Measurements from ENCODE around the gene CBY2.

The CBY2 gene

DNA sequence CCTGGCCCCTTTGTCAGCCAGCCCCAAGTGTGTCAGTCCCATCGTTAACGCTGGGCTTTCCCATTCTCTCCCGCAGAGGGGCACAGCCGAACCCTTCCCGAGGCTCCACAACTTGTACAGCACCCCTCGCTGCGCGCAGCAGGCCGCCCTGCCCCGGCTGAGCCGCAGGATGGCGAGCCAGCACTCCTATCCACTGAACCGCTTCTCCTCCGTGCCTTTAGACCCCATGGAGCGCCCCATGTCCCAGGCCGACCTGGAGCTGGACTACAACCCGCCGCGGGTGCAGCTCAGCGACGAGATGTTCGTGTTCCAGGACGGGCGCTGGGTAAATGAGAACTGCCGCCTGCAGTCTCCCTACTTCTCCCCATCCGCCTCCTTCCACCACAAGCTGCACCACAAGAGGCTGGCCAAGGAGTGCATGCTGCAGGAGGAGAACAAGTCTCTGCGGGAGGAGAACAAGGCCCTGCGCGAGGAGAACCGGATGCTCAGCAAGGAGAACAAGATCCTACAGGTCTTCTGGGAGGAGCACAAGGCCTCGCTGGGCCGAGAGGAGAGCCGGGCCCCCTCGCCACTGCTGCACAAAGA lies 11.1 kb downstream of the CBY2 start:
- TF ChIP-seq, protein P1, sequence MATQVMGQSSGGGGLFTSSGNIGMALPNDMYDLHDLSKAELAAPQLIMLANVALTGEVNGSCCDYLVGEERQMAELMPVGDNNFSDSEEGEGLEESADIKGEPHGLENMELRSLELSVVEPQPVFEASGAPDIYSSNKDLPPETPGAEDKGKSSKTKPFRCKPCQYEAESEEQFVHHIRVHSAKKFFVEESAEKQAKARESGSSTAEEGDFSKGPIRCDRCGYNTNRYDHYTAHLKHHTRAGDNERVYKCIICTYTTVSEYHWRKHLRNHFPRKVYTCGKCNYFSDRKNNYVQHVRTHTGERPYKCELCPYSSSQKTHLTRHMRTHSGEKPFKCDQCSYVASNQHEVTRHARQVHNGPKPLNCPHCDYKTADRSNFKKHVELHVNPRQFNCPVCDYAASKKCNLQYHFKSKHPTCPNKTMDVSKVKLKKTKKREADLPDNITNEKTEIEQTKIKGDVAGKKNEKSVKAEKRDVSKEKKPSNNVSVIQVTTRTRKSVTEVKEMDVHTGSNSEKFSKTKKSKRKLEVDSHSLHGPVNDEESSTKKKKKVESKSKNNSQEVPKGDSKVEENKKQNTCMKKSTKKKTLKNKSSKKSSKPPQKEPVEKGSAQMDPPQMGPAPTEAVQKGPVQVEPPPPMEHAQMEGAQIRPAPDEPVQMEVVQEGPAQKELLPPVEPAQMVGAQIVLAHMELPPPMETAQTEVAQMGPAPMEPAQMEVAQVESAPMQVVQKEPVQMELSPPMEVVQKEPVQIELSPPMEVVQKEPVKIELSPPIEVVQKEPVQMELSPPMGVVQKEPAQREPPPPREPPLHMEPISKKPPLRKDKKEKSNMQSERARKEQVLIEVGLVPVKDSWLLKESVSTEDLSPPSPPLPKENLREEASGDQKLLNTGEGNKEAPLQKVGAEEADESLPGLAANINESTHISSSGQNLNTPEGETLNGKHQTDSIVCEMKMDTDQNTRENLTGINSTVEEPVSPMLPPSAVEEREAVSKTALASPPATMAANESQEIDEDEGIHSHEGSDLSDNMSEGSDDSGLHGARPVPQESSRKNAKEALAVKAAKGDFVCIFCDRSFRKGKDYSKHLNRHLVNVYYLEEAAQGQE (IDR thresholded peaks at IDR 0.05; ENCODE audit: low read depth): no peak
- TF ChIP-seq TCF12 (IDR thresholded peaks at IDR 0.05; ENCODE audit: low read depth) (no peak), EP300 (IDR thresholded peaks at IDR 0.05; ENCODE audit: borderline replicate concordance) (no peak), CREB1 (IDR thresholded peaks at IDR 0.05; ENCODE audit: low read depth) (no peak), TAF1 (IDR thresholded peaks at IDR 0.05; ENCODE audit: low read depth) (no peak), NFIC (IDR thresholded peaks at IDR 0.05) (no peak), ZBTB7A (IDR thresholded peaks at IDR 0.05; ENCODE audit: low read depth) (no peak), RAD21 (IDR thresholded peaks at IDR 0.05; ENCODE audit: low read depth) (no peak), CEBPB (IDR thresholded peaks at IDR 0.05) (no peak), YY1 (IDR thresholded peaks at IDR 0.05; ENCODE audit: low read depth) (no peak), EGR1 (IDR thresholded peaks at IDR 0.05) (no peak), TEAD4 (IDR thresholded peaks at IDR 0.05) (no peak)
- TF ChIP-seq, protein P2, sequence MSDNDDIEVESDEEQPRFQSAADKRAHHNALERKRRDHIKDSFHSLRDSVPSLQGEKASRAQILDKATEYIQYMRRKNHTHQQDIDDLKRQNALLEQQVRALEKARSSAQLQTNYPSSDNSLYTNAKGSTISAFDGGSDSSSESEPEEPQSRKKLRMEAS (IDR thresholded peaks at IDR 0.05): no peak

DNA sequence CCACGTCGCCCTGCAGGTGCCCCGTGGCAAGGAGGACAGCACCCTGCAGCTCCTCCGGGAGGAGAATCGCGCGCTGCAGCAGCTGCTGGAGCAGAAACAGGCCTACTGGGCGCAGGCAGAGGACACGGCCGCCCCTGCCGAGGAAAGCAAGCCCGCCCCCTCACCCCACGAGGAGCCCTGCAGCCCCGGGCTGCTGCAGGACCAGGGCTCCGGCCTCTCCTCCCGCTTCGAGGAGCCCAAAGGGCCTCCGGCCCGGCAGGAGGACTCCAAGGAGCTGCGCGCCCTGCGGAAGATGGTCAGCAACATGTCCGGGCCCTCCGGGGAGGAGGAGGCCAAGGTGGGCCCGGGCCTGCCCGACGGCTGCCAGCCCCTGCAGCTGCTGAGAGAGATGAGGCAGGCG lies 11.6 kb downstream of the CBY2 start:
- TF ChIP-seq CREB1 (IDR thresholded peaks at IDR 0.05; ENCODE audit: low read depth) (no peak), TEAD4 (IDR thresholded peaks at IDR 0.05) (no peak), CEBPB (IDR thresholded peaks at IDR 0.05) (no peak)
- TF ChIP-seq, protein P3, sequence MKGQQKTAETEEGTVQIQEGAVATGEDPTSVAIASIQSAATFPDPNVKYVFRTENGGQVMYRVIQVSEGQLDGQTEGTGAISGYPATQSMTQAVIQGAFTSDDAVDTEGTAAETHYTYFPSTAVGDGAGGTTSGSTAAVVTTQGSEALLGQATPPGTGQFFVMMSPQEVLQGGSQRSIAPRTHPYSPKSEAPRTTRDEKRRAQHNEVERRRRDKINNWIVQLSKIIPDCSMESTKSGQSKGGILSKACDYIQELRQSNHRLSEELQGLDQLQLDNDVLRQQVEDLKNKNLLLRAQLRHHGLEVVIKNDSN (IDR thresholded peaks at IDR 0.05): no peak

DNA sequence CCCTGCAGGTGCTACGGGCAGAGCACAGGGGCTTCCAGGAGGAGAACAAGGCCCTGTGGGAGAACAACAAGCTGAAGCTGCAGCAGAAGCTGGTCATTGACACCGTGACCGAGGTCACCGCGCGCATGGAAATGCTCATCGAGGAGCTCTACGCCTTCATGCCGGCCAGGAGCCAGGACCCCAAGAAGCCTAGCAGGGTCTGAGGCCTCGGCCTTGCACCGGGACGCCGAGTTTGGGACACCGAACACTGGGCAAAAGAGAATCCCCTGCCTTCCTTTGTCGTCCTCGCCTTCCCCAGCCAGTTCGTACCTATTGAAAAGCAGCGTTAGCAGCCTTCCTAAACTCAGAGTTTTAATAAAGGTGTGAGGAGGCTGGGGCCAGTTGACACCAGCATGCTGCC lies 12.1 kb downstream of the CBY2 start:
- TF ChIP-seq EGR1 (IDR thresholded peaks at IDR 0.05) (no peak), ZBTB7A (IDR thresholded peaks at IDR 0.05; ENCODE audit: low read depth) (no peak), TEAD4 (IDR thresholded peaks at IDR 0.05) (no peak), FOXM1 (IDR thresholded peaks at IDR 0.05; ENCODE audit: borderline replicate concordance, low read depth) (no peak), EP300 (IDR thresholded peaks at IDR 0.05; ENCODE audit: borderline replicate concordance) (no peak), TCF12 (IDR thresholded peaks at IDR 0.05; ENCODE audit: low read depth) (no peak), TAF1 (IDR thresholded peaks at IDR 0.05; ENCODE audit: low read depth) (no peak), CEBPB (IDR thresholded peaks at IDR 0.05) (no peak), RAD21 (IDR thresholded peaks at IDR 0.05; ENCODE audit: low read depth) (no peak), NFIC (IDR thresholded peaks at IDR 0.05) (no peak), YY1 (IDR thresholded peaks at IDR 0.05; ENCODE audit: low read depth) (no peak), CREB1 (IDR thresholded peaks at IDR 0.05; ENCODE audit: low read depth) (no peak)
- TF ChIP-seq, protein P1 (IDR thresholded peaks at IDR 0.05; ENCODE audit: low read depth): no peak
- TF ChIP-seq, protein P3 (IDR thresholded peaks at IDR 0.05): no peak
- TF ChIP-seq, protein P2 (IDR thresholded peaks at IDR 0.05): no peak

DNA sequence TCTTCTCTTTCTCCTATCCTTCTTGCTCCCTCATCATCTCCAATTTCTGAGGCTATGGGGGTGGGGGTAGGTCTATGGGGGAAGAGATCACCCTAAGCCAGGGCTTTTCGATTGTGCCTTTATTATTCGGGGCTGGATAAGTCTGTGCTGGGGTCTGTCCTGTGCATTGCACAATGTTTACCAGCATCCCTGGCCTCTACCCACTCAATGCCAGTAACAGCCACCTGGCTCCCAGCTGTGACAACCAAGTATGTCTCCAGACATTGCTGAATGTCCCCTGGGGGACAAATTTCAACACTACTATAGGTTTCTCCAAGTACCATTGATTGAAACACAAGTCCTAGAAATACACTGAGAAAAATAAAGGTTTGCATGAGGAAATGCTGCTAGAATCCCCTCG lies 13.2 kb downstream of the CBY2 start:
- TF ChIP-seq FOXM1 (IDR thresholded peaks at IDR 0.05; ENCODE audit: borderline replicate concordance, low read depth) (no peak), CEBPB (IDR thresholded peaks at IDR 0.05) (no peak), TAF1 (IDR thresholded peaks at IDR 0.05; ENCODE audit: low read depth) (no peak), CREB1 (IDR thresholded peaks at IDR 0.05; ENCODE audit: low read depth) (no peak), EP300 (IDR thresholded peaks at IDR 0.05; ENCODE audit: borderline replicate concordance) (no peak)
- TF ChIP-seq, protein P2 (IDR thresholded peaks at IDR 0.05): no peak

DNA sequence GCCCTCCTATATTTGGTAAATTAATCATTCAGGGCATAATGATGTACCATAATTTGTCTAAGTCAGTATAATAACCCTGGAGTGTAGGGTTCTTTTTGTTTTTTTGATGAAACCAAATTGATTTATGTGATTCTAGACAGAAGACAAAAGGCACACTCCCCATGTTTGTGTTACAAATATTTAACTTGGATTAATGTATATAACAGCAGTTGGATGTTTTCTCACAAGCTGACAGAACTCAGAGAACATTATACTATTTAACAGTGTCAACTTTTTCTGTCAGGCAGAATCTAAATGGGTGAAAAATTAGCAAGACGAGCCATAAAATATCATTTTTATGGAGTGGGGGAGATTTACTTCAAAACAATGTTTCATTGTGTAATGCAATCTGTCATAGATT lies 15.2 kb downstream of the CBY2 start:
- TF ChIP-seq YY1 (IDR thresholded peaks at IDR 0.05; ENCODE audit: low read depth): no peak
- TF ChIP-seq, protein P1 (IDR thresholded peaks at IDR 0.05; ENCODE audit: low read depth): no peak
- no peak for TF ChIP-seq TCF12 (IDR thresholded peaks at IDR 0.05; ENCODE audit: low read depth)
- no peak for TF ChIP-seq FOXM1 (IDR thresholded peaks at IDR 0.05; ENCODE audit: borderline replicate concordance, low read depth)
- TF ChIP-seq TEAD4 (IDR thresholded peaks at IDR 0.05): no peak
- no peak for TF ChIP-seq NFIC (IDR thresholded peaks at IDR 0.05)
- no peak for TF ChIP-seq EP300 (IDR thresholded peaks at IDR 0.05; ENCODE audit: borderline replicate concordance)
- TF ChIP-seq, protein P2 (IDR thresholded peaks at IDR 0.05): no peak

Measured in Ishikawa (cell line).